CMK (cell line): ENCODE measurements around the gene KRT6B.
"Not testable (repeated sequence)": the region's sequence is repeated elsewhere in the genome, so short reads cannot be mapped to it uniquely, and the experiment has no call there.

Source experiments
- DNase-seq: peaks from one replicate; pipeline ENCODE4 v3.0.0-alpha.2; 2010; ENCODE audit warnings: low read depth

Gene KRT6B

GRCh38 chr12:52452101-52452500, at the start of gene KRT6B:
KRT6B (minus strand) TSS chr12:52452146; CDS start chr12:52452078, 68 bp downstream.
- DNase-seq: no peak

- no peak for DNase-seq
Measured at GRCh38 chr12:52501490-52501889, 49.5 kb upstream of the KRT6B start.

- DNase-seq: not testable (repeated sequence)
Measured at GRCh38 chr12:52500574-52500973, 48.6 kb upstream of the KRT6B start.

GRCh38 chr12:52499806-52500560, 48.0 kb upstream of the KRT6B start:
- no peak for DNase-seq

- no peak for DNase-seq
Measured at GRCh38 chr12:52498946-52499345, 47.0 kb upstream of the KRT6B start.

GRCh38 chr12:52497975-52498374, 46.0 kb upstream of the KRT6B start:
- DNase-seq: no peak

GRCh38 chr12:52496590-52497071, 44.7 kb upstream of the KRT6B start:
- DNase-seq: no peak

GRCh38 chr12:52496054-52496453, 44.1 kb upstream of the KRT6B start:
- DNase-seq: no peak

GRCh38 chr12:52495389-52495788, 43.4 kb upstream of the KRT6B start:
- DNase-seq: no peak

- no peak for DNase-seq
Measured at GRCh38 chr12:52494518-52494917, 42.6 kb upstream of the KRT6B start.

- DNase-seq: no peak
Measured at GRCh38 chr12:52494100-52494499, 42.2 kb upstream of the KRT6B start.

- no peak for DNase-seq
Measured at GRCh38 chr12:52493172-52493571, 41.2 kb upstream of the KRT6B start, which contains the start of gene KRT6A. KRT6A (minus strand) TSS chr12:52493257; CDS start chr12:52493188, 69 bp downstream.

- DNase-seq: not testable (repeated sequence)
Measured at GRCh38 chr12:52492405-52492804, 40.5 kb upstream of the KRT6B start.

- DNase-seq: not testable (repeated sequence)
Measured at GRCh38 chr12:52491495-52491894, 39.5 kb upstream of the KRT6B start.

GRCh38 chr12:52488736-52489135, 36.8 kb upstream of the KRT6B start:
- DNase-seq: no peak

GRCh38 chr12:52487744-52488443, 35.9 kb upstream of the KRT6B start:
- DNase-seq: not testable (repeated sequence)

- no peak for DNase-seq
Measured at GRCh38 chr12:52487211-52487610, 35.3 kb upstream of the KRT6B start.

- no peak for DNase-seq
Measured at GRCh38 chr12:52486166-52487105, 34.5 kb upstream of the KRT6B start.

- DNase-seq: no peak
Measured at GRCh38 chr12:52480073-52480472, 28.1 kb upstream of the KRT6B start.

GRCh38 chr12:52477651-52478050, 25.7 kb upstream of the KRT6B start:
- DNase-seq: no peak

GRCh38 chr12:52474212-52474611, 22.3 kb upstream of the KRT6B start:
- DNase-seq: no peak

GRCh38 chr12:52473768-52474167, 21.8 kb upstream of the KRT6B start, which contains the start of gene KRT6C:
KRT6C (minus strand) TSS chr12:52473805; CDS start chr12:52473737, 68 bp downstream.
- no peak for DNase-seq
